HG03432 (cell line): ENCODE data around the gene PLET1.
"Not testable (repeated sequence)": the region's sequence is repeated elsewhere in the genome, so short reads cannot be mapped to it uniquely, and the experiment has no call there.

ENCODE experiments used
- ATAC-seq: cut with Tn5 transposase; IDR thresholded peaks from one replicate; pipeline ENCODE4 v1.9.1; 2021; ENCODE audit warnings: mild to moderate bottlenecking, moderate library complexity; ENCODE audit not compliant: unreplicated experiment

The PLET1 gene

GRCh38 chr11:112215621-112216020, 45.0 kb downstream of the PLET1 start:
- ATAC-seq: no peak

DNA sequence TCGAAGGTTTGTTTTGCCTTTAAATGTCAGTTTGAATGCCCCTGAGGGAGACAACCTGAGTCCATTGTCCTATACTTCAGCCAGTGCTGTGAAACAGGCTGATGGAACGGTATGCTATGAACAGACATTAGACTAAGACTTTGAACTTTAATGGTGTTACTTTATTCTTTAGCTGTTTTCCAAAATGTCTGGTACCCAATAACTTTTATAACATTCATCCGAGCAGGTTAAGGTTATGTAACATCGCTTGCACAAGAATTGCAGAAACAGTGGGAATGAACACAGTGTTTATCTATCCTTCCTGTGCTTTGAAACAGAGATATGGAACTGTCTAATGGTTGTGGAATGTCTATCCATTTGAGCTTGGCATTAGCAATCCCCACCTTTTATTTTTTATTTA, 46.9 kb downstream of the PLET1 start:
- ATAC-seq: no peak

DNA sequence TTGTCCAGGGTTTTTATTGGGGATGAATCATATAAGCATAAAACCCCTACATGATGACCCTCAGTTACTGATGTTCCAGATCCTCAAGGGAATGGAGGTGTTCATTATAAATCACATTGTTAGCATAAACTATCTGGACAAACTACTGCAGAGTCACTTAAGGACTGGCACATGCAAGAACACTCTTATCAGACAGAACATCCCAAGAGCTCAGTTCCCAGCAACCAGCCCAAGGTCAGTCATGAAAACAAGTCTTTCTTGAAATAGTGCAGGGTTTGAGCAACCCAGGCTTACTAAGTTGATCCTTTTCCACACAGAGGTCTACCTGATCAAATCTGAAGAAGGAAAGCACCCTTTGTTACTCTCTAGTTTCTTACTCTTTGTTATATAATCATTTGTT, 48.0 kb downstream of the PLET1 start:
- ATAC-seq: no peak

- ATAC-seq: no peak
These were observed 48.4 kb downstream of the PLET1 start for GRCh38 chr11:112212290-112212689.

DNA sequence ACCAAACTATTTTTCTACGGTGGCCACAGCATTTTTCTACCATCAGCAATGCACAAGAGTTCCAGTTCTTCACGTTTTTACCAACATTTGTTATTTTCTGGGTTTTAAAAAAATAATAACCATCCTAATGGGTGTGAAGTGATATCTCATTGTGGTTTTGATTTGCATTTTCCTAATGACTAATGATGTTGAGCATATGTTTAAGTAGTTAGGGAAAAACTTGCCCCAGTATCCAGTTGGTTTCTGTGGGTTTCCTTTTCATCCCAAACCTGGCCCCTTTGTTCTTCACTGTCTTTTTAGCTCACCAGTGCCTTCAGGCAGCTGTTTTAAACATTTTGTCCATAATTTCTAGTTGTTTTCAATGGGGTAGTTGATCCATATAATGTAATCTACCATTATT, 49.1 kb downstream of the PLET1 start:
- ATAC-seq: no peak

DNA sequence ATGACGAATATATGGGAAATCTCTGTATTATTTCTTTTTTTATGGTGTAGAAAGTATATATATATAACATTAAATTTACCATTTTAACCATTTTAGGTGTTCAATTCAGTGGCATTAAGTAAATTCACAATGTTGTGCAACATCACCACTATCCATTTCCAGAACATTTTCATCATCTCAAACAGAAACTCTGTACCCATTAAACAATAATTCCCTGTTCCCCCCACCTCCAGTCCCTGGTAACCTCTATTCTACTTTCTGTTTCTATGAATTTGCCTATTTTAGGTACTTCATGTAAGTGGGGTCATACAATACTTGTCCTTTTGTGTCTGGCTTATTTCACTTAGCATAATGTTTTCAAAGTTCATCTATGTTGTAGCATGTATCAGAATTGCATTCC, 49.8 kb downstream of the PLET1 start:
- ATAC-seq: no peak

DNA sequence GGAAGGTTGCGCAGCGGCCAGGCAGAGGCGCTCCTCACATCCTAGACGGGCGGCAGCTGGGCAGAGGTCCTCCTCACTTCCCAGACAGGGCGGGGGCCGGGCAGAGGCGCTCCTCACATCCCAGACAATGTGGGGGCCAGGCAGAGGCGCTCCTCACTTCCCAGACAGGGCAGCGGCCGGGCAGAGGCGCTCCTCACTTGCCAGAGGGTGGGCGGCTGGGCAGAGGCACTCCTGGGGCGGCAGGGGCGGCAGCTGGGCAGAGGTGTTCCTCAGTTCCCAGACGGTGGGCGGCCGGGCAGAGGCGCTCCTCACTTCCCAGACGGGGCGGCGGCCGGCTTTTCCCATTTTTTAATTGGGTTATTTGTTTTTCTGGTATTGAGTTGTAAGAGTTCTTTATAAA, 54.6 kb downstream of the PLET1 start:
- ATAC-seq: no peak

- ATAC-seq: no peak
These were observed 60.4 kb downstream of the PLET1 start for GRCh38 chr11:112200252-112200651.

DNA sequence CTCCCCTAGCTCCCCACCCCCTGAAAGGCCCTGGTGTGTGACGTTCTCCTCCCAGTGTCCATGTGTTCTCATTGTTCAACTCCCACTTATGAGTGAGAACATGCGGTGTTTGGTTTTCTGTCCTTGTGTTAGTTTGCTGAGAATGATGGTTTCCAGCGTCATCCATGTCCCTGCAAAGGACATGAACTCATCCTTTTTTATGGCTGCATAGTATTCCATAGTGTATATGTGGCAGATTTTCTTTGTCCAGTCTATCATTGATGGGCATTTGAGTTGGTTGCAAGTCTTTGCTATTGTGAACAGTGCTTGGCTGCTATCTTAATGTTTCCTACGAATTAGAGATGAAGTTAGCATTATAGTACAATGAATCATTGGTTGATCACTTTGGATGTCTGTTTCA, 61.6 kb downstream of the PLET1 start:
- not testable (repeated sequence) for ATAC-seq
